Measurements from ENCODE around the gene MROH9.

The MROH9 gene

DNA sequence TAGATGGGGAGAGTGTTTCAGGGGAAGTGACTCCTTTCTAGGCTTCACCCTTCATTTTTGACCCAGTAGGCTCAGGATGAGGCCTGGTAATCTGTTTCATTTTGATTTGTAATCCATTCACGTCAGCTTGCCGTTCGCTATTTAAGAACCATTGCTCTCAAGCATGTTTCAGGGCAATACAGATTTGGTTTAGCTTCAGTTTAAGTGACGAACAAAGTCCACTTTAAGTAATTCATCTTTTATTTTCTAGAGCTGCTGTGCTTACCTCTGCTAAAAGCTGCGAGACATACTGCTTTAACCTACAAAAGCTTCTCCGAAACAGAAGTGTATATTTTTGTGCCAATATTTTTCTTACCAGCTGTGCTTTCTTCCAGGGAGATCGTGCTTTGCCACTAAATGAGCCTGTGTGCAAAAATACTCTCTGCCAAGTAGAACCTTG, 146.4 kb downstream of the MROH9 start:
- no peak overlapping the region for H3K4me3 ChIP-seq (ENCODE audit: low read length)
- no peak for TF ChIP-seq ZNF274 (IDR thresholded peaks at IDR 0.05; ENCODE audit: low read depth, low read length)

- TF ChIP-seq ZNF274 (IDR thresholded peaks at IDR 0.05; ENCODE audit: low read depth, low read length) = no peak
- no peak overlapping the region for H3K4me3 ChIP-seq (ENCODE audit: low read length)
Measured at GRCh38 chr1:171082606-171083005, 147.3 kb downstream of the MROH9 start.

DNA sequence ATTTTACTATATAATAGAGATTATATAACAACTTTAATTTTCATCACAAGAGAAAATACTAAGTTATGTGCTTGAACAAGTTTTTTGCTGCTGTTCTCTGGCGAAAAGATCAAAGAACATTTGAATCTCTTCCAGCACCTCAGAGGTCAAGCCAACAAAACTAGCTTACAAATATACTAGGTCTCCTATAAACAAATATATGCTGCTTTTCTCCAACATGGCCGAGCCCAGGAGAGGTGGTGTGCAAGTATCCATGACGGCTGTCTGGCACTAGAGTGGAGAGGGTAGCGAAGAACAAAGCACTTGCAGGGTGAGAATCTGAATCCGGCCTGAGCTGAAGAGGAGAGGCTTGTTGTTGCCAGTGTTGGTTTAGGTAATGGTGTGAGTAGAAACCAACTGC, 147.9 kb downstream of the MROH9 start:
- H3K4me3 ChIP-seq (ENCODE audit: low read length) = no peak overlapping the region
- no peak for TF ChIP-seq ZNF274 (IDR thresholded peaks at IDR 0.05; ENCODE audit: low read depth, low read length)

DNA sequence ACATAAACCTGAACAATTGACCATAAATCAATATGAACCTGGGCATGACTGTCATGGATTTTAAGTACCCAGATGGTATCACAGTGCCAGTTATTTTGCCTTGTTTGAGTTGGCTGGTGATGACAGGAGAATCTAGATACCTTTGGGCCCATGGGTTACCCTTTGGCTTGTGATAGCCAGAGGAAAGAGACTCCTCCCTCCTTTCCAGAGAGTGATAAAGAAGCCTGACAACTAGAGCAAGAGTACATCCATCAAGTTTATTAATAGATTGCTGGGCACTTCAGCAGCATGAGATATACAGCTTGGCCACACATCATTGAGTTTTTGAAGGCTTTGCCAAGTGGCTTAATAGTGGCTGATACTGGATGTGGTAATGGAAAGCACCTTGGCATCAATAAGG, 148.8 kb downstream of the MROH9 start:
- no peak for TF ChIP-seq ZNF274 (IDR thresholded peaks at IDR 0.05; ENCODE audit: low read depth, low read length)
- H3K4me3 ChIP-seq (ENCODE audit: low read length) = no peak overlapping the region

DNA sequence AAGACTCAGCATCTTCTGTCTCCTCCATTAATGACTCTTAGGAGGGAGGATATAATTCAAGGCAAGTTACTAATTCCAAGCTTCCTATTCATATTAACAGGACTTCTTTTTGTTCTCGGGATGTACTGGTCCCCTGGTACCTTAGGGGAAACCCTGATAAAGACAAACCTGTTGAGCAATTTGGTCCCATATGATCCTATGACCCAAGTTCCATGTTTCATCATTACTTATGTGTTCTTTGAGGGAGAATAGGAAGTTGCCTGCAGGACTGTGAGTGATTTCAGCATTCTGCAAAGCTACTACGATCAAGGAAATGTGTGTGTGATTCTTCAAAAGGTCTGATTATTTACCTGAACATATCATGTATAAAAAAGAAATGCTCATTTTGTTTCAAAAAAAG, 149.5 kb downstream of the MROH9 start:
- TF ChIP-seq ZNF274 (IDR thresholded peaks at IDR 0.05; ENCODE audit: low read depth, low read length) = no peak
- no peak overlapping the region for H3K4me3 ChIP-seq (ENCODE audit: low read length)

GRCh38 chr1:171087896-171088295, 152.6 kb downstream of the MROH9 start:
- no peak for TF ChIP-seq ZNF274 (IDR thresholded peaks at IDR 0.05; ENCODE audit: low read depth, low read length)

DNA sequence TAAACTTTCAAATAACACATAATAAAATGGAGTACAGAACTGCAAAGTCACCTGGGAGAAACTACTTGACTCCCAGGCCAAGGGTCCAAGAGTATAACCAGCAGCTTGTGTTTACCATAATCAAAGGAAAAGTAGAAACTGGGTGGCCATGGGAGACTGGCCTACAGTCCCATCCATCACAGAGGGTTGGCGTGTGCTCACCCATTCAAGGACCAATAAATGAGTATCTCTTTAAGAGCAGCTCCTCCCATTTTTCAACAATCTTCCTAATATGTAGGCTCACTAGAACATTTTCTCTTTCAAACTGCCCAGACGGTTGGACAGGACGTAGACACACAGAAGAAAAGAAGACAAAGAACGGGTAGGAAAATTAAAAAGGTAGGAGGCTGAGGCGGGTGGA, 155.3 kb downstream of the MROH9 start, which contains the start of gene FMO3:
Gene FMO3, plus strand, starts transcription at position 302 of the 400 bp plus-strand sequence. CDS start 1,754 bp downstream, outside the sequence.
- no peak for TF ChIP-seq ZNF274 (IDR thresholded peaks at IDR 0.05; ENCODE audit: low read depth, low read length)
- H3K4me3 ChIP-seq (ENCODE audit: low read length) = no peak within 1 kb of the TSS

More at GRCh38 chr1:171087896-171088295, 152.6 kb downstream of the MROH9 start:
- H3K4me3 ChIP-seq (ENCODE audit: low read length) = no peak overlapping the region

DNA sequence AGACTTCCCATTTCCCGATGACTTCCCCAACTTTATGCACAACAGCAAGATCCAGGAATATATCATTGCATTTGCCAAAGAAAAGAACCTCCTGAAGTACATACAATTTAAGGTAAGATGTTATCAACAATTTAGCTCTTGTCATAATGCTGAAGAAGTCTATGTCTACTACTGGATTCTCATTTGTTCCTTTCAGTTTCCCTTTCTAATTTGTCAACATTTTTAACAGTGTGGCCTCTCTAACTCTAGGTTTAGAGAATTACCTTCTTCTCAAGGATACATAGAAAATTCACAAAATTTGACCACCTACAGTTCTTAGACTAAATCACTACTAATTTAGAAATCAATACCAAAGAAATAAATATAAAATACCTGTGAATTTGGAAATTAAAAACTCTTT, 168.5 kb downstream of the MROH9 start:
- H3K4me3 ChIP-seq (ENCODE audit: low read length) = no peak overlapping the region
- TF ChIP-seq ZNF274 (IDR thresholded peaks at IDR 0.05; ENCODE audit: low read depth, low read length) = no peak

DNA sequence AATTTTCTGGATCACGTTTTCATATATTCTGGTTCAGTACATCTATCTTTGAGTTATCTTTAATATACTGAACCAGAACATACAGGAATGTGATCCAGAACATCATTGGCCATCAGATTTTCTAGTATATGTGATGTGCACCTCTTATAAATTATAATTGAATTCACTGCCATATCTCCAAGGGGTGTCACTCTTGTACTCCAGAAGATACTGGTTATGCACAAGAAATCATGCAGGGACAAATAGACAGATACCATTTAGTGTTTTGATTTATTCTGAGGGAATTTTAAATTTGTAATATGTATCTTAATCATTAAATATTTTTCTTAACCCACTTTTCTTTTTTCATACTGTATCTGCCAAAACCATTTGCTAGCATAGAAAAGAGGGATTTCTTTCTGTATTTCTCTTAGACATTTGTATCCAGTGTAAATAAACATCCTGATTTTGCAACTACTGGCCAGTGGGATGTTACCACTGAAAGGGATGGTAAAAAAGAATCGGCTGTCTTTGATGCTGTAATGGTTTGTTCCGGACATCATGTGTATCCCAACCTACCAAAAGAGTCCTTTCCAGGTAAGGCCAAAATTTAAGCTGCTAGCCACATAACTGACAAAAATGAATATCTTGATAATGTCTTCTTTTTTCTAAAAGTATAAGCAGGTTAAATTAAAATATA, 172.1 kb downstream of the MROH9 start:
- no peak overlapping the region for H3K4me3 ChIP-seq (ENCODE audit: low read length)
- TF ChIP-seq ZNF274 (IDR thresholded peaks at IDR 0.05; ENCODE audit: low read depth, low read length) = no peak

DNA sequence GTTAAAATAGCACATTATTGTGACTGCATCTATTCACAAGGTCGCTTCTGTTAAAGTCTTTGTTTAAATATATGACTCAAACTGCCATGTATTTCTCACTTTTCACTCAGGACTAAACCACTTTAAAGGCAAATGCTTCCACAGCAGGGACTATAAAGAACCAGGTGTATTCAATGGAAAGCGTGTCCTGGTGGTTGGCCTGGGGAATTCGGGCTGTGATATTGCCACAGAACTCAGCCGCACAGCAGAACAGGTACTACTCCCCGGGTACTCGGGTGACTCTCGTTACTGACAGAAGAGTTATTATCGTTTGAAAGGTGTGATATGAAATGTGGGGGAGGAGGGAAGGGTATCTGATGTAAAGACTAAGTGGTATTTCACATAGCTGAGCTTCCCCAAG, 172.6 kb downstream of the MROH9 start:
- TF ChIP-seq ZNF274 (IDR thresholded peaks at IDR 0.05; ENCODE audit: low read depth, low read length) = no peak

GRCh38 chr1:171109966-171110365, 174.6 kb downstream of the MROH9 start:
- TF ChIP-seq ZNF274 (IDR thresholded peaks at IDR 0.05; ENCODE audit: low read depth, low read length) = no peak
- H3K4me3 ChIP-seq (ENCODE audit: low read length) = no peak overlapping the region

More for the DNA sequence above, 172.6 kb downstream of the MROH9 start:
- H3K4me3 ChIP-seq (ENCODE audit: low read length) = no peak overlapping the region

DNA sequence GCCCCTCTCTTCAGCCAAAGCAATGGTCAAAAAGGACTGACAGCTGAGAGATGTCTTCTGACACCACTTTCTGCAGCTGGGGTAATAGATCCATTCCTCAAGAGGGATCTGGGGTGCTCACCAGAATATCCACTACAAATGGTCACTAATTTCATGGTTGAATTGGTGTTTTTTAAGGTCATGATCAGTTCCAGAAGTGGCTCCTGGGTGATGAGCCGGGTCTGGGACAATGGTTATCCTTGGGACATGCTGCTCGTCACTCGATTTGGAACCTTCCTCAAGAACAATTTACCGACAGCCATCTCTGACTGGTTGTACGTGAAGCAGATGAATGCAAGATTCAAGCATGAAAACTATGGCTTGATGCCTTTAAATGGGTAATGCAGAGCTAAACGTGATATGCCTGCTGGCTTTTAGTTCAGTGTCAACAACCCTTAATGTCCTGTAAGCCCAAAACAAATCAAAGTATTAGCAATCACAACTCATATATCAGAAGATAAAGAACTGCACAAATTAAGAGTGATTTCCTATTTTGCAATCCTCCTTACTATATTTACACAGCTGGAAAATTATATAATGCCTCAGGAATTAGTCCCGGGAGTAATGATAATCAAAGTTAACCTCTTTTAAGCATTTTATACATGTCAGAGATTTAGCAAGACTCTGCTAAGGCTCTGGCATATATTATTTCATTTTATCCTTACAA, 175.4 kb downstream of the MROH9 start:
- TF ChIP-seq ZNF274 (IDR thresholded peaks at IDR 0.05; ENCODE audit: low read depth, low read length) = no peak

DNA sequence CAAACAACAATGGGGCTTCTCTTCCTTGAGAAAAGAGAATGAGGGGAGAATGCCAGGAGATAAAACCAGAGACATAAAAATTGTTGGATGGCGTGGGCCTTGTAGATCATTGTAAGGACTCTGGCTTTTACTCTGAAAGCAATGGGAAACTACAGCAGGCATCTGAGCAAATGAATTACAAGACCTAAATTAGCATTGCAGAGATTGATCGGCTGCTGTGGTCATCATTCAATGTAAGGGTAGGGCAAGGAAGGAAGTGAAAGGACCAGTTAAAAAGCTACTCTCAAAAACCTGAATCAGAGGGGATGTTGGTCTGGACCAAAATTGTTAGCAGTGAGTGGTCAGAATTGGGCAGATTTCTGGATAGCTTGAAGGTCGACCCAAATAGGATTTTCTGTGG, 176.8 kb downstream of the MROH9 start:
- no peak for TF ChIP-seq ZNF274 (IDR thresholded peaks at IDR 0.05; ENCODE audit: low read depth, low read length)
- no peak overlapping the region for H3K4me3 ChIP-seq (ENCODE audit: low read length)

More for the DNA sequence above, 175.4 kb downstream of the MROH9 start:
- no peak overlapping the region for H3K4me3 ChIP-seq (ENCODE audit: low read length)

- H3K4me3 ChIP-seq (ENCODE audit: low read length) = no peak overlapping the region
- no peak for TF ChIP-seq ZNF274 (IDR thresholded peaks at IDR 0.05; ENCODE audit: low read depth, low read length)
Measured at GRCh38 chr1:171113382-171113781, 178.0 kb downstream of the MROH9 start.
